NOMO-1 (cell line): Measurements from ENCODE around the gene B9D2.

Experiments
- DNase-seq, 2 experiments: peaks; one replicate each; lab custom pipeline; 2025; ENCODE audit not compliant: unreplicated experiment in 2 of 2; lab: John Stamatoyannopoulos, UW

The B9D2 gene

DNA sequence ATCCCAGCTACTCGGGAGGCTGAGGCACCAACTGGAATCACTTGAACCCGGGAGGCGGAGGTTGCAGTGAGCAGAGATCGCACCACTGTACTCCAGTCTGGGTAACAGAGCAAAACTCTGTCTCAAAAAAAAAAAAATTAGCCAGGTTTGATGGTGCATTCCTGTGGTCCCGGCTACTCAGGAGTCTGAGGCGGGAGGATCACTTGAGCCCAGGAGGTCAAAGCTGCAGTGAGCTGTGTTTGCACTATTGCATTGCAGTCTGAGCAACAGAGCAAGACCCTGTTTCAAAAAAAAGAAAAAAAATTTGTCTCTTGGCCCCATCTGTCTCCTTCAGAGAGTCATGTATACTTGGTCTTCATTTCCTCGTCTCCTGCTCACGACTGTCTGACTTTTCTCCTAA is 52.3 kb downstream of the B9D2 start:
- DNase-seq, result no peak

DNA sequence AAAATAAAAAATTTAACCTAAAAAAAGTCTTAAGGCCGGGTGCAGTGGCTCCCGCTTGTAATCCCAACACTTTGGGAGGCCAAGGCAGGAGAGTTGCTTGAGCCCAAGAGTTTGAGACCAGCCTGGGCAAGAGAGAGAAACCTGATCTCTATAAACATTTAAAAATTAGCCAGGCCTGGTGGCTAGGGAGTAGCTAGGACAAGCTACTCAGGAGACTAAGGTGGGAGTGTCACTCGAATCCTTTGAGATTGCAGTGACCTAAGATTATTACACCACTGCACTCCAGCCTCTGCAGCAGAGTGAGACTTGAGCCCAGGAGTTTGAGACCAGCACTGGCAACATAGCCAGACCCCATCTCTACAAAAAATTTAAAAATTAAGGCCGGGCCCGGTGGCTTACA is 52.9 kb downstream of the B9D2 start:
- no peak for DNase-seq

GRCh38 chr19:41310033-41310831 is 53.7 kb downstream of the B9D2 start, which contains the start of gene CCDC97:
Gene CCDC97, plus strand, starts transcription at chr19:41310172. Its CDS starts 139 bp downstream, at chr19:41310311.
- DNase-seq, result peak; percentile 71 to 81

DNA sequence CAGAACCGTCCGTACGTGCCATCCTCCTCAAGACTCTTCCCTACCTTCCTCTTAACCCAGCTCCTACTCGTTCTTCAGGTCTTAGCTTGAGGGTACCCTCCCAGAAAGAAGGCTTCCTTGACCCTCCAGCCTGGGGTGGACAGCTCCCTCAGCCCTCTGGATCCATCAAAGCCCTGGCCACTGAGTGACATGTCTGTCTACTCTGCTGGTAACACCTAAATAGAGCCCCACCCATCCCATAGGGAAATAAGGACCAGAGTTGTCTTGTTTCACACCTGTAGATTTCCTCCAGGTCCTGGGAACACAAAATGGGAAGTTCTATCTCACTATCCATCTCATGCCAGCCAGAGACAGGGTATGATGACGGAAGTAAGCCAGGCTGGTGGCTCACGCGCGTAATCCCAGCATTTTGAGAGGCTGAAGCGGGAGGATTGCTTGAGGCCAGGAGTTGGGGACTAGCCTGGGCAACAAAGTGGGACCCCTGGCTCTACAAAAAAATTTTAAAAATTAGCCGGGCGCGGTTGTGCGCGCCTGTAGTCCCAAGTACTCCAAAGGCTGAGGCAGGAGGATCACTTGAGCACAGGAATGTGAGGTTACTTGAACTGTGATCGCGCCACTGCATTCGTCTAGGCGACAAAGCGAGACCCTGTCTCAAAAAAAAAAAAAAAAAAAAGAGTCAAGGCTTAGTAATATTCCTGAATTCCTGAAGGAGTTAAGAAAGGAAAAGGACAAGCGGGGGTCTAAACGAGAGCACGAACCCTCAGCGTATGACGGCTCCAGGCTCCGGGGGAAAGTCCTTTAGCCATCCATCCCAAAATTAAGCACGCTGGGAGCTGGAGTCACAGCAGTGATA is 54.5 kb downstream of the B9D2 start:
- DNase-seq, result no peak

- peak; percentile 44 to 59 for DNase-seq
Observed at GRCh38 chr19:41308450-41309179, 55.3 kb downstream of the B9D2 start.

- DNase-seq, result no peak
Observed at GRCh38 chr19:41307954-41308449, 55.9 kb downstream of the B9D2 start.

DNA sequence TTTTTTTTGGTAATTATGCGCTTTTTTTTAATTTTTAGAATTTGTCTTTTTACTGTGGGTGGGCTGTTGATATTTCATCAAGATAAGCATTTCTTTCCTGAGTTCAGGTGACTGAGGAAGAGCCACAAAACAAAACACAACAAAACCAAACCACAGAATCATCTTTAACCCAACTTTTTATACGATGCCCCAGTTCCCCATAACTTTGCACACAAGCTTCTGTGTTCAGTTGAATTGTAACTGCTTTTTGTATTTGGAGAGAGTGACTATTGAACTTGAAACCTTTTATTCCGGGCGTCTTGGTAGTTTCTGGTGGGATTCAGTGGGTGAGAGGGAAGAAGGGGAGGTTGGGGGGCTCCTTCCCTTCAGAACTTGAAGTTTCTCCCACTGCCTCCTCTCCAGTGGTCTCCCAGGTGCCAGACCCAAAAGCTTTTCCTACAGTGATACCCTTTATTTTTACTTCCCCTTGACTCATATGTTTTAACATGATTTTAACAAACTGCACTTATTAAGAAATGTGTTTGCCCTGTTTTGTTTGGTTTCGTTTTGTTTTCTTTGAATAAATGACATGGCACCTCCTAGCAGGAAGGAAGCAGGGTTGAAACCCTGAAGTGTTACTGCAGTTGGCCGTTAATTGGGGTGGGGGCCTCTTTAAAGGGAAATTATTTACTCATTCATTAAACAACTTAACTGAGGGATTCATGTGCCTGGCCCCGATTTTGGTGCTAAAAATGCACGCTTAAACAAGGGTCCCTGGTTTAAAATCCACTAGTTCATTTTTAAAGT is 56.7 kb downstream of the B9D2 start:
- DNase-seq, result no peak

DNA sequence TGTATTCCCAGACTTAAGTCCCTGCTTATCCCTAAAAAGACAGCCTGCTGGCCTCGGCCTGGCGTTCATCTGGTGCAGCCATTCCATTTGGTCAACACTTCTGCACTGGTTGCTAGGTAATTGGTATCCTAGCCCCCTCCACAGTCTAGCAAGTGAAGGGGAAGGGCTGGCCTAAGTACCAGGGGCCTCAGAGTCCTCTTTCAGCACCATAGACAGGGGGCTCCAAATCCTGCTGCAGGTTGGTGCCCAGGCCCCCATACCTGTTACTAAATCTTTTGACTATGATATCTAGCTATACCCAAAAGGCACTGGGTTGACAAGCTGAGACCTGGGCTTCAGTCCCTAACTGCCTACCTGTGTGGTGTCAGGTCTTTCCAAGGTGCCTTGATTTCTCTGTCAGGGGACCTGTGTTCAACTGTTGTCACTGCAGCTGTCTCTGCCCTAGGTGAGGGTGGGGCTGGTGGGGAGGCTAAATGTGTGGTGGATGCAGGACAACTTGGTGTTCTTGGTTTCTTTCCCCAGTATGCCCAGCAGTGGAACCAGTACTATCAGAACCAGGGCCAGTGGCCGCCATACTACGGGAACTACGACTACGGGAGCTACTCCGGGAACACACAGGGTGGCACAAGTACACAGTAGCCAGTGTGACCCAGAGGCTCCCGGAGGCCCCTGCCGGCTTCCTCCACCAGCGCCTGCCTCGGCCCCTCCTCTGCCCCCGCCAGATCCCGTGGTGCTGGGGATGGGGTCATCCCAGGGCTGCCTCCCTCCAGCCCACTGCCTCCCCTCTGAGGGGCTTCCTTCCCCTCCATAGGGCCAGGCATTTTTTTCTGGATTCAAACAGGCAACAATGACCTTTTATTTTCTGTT is 57.8 kb downstream of the B9D2 start:
- DNase-seq, result no peak

DNA sequence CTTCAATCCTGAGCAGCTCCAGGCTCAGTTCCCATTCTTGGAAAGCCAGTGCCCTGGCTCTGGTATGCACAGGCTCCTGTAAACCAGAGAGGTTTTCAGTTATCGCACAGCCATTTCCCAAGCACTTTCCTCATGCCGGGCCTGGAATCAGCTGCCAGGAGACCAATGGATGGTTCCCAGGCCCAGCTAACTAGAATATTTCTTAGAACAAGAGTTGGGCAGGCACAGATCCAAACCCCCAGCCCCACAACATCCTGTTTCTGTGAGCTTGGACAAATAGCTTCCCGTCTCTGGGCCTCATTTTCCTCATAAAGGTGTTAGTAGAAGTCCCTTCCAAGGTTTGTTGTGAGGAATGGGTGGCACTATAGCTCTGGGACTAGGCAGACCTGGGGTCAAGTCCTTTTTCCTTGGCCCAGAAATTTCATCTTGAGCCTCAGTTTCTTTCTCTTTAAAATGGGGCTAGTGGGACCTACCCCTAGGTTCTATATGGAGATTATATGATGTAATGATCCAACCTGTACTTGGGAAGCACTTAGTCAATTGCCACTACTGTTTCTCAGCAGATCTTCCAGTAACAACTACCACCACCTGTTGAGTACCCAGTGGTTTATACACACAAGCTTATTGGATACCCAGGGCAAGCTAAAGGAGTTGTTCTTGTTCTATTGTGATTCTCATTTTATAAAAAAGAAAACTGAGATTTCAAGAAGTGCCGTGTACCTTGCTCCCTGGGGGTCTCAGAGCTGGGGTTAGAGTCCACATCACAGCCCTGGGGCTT is 59.1 kb downstream of the B9D2 start:
- no peak for DNase-seq
